Thymus (tissue), 11 donors: Measurements from ENCODE around the gene HDDC2. TPM values are rescaled to one million over a fixed set of nuclear protein-coding genes. Genes with fewer than 3 reads are reported as not detected.
A peak's percentile ranks its signal among the peaks of the same experiment; 100 is the strongest.

Experiments used
- DNase-seq, 9 donors: peaks; one replicate each; pipeline ENCODE4 v3.0.0-alpha.2; 2013; ENCODE audit warnings: low spot score in 9 of 9, low read depth in 6 of 9, missing footprints in 1 of 9
- H3K27ac ChIP-seq, 2 donors: one replicate each; pipeline ENCODE4 v1.5.1; 2013; ENCODE audit warnings: control low read depth in 1 of 2, low read depth in 1 of 2, low read length in 1 of 2, mild to moderate bottlenecking in 1 of 2, moderate library complexity in 1 of 2
- H3K27me3 ChIP-seq, 2 donors: one replicate each; pipeline ENCODE4 v1.5.1; 2013; ENCODE audit warnings: low read length in 1 of 2; ENCODE audit not compliant: control insufficient read depth in 2 of 2, insufficient read depth in 1 of 2
- H3K36me3 ChIP-seq, 2 donors: one replicate each; pipeline ENCODE4 v1.5.1; 2013; ENCODE audit warnings: low read length in 1 of 2, mild to moderate bottlenecking in 1 of 2, moderate library complexity in 1 of 2; ENCODE audit not compliant: control insufficient read depth in 2 of 2, insufficient read depth in 2 of 2
- H3K4me1 ChIP-seq, 2 donors: one replicate each; pipeline ENCODE4 v1.5.1; 2013; ENCODE audit warnings: low read length in 2 of 2; ENCODE audit not compliant: control insufficient read depth in 2 of 2, insufficient read depth in 2 of 2
- H3K4me3 ChIP-seq, 2 donors: one replicate each; pipeline ENCODE4 v1.5.1; 2013; ENCODE audit warnings: low read length in 2 of 2, control low read depth in 1 of 2, mild to moderate bottlenecking in 1 of 2
- H3K9me3 ChIP-seq, 2 donors: one replicate each; pipeline ENCODE4 v1.5.1; 2013; ENCODE audit warnings: low read length in 1 of 2, mild to moderate bottlenecking in 1 of 2; ENCODE audit not compliant: control insufficient read depth in 2 of 2, insufficient read depth in 1 of 2
- WGBS: extraction: QIAGEN DNeasy Blood & Tissue Kit; methylation state at CpG from one replicate; pipeline ENCODE4 v1.1.7; 2013; 5-methylcytosine and 5-hydroxymethylcytosine counted together
- polyA plus RNA-seq: library from polyadenylated mRNA; stranded (reverse); fragments of 200-250 nt; gene quantifications from one replicate; pipeline ENCODE4 v1.2.3, GENCODE V29; 2013
- total RNA-seq: library from RNA; stranded (reverse); fragments of 120-200 nt; gene quantifications from one replicate; pipeline ENCODE4 v1.2.4, GENCODE V29; 2013
- donor health status: healthy.

Gene HDDC2
- total and polyA plus RNA-seq, 2 donors: 64.5 to 72.6 TPM

DNA sequence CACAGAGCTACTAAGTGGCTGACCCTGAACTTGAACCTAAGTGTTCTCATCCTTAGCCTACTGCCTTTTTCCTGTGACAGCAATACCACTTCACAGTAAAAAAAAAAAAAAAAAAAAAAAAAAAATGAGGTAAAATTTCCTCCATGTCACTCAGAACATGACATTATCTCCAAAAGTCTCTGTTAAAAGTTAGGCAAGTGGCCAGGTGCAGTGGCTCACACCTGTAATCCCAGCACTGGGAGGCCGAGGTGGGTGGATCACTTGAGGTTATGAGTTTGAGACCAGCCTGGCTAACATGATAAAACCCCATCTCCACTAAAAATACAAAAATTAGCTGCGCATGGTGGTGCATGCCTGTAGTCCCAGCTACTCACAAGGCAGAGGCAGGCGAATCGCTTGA, 11.2 kb upstream of the HDDC2 start:
- H3K9me3 ChIP-seq: no peaks in the 10 kb centered on the region
- DNase-seq: no peak
- no peak overlapping the region for H3K27ac ChIP-seq
- H3K4me1 ChIP-seq: no peaks in the 10 kb centered on the region
- H3K27me3 ChIP-seq: peaks cover 0 to 3% of the 10 kb centered on the region in 2 donors
- 95% methylated on average over 4 of the region's 4 CpGs for WGBS
- no peaks in the 10 kb centered on the region for H3K36me3 ChIP-seq
- no peak overlapping the region for H3K4me3 ChIP-seq

DNA sequence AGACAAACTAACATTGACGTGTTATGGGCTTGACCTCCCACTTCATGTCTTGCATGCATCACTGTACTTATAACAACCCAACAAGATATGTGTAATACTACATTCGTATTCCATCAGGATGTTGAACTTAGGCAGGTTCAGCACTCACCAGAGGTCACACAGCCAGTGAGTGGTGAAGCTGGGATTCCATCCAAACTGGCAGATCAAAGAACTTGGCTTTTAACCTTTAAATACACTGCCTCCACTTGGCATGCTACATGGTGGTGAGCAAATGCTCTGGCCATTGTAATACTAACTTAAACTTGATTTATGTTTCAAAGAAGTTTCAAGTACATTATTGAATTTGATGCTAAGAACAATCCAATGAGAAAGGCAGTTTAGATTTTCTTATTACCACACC, 10.7 kb upstream of the HDDC2 start:
- H3K4me1 ChIP-seq: no peaks in the 10 kb centered on the region
- H3K36me3 ChIP-seq: no peaks in the 10 kb centered on the region
- no peak overlapping the region for H3K27ac ChIP-seq
- peaks cover 0 to 3% of the 10 kb centered on the region in 2 donors for H3K27me3 ChIP-seq
- no peaks in the 10 kb centered on the region for H3K9me3 ChIP-seq
- WGBS: 92% methylated on average over 2 of the region's 2 CpGs
- DNase-seq: no peak
- no peak overlapping the region for H3K4me3 ChIP-seq

DNA sequence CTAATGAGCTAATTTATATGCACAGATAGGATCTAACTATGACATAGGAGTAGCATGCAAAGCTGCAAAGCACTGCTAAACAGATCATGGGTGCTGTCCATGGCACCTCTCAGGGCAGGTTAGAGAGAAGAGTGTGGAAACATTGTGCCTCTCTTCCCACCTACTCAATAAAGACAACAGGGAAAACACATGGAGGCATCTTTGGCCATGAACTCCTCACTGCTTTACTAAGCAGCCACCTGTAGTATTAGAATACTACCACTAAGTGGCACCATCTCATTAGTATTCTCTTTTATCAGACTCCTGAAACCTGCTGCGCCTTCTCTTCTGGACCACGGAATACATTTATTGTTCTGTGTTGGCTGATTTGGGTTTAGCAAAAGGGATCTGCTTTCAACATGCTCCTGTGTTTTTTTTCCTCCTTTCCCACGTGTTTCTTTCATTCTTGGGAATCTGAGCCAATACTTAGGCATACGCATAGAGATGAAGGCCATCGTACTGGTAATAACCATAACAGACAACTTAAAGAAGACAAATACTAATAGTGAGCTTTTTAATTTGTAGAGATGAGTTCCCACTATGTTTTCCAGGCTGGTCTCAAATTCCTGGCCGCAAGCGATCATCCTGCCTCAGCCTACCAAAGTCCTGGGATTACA, 9.4 kb upstream of the HDDC2 start:
- no peak overlapping the region for H3K27ac ChIP-seq
- no peaks in the 10 kb centered on the region for H3K36me3 ChIP-seq
- DNase-seq: peak in 6 of 9 donors; percentile 29 to 75 (median 49)
- no peak overlapping the region for H3K4me3 ChIP-seq
- WGBS: 59% methylated on average over 7 of the region's 7 CpGs
- no peaks in the 10 kb centered on the region for H3K4me1 ChIP-seq
- H3K9me3 ChIP-seq: no peaks in the 10 kb centered on the region
- H3K27me3 ChIP-seq: peaks cover 0 to 3% of the 10 kb centered on the region in 2 donors

DNA sequence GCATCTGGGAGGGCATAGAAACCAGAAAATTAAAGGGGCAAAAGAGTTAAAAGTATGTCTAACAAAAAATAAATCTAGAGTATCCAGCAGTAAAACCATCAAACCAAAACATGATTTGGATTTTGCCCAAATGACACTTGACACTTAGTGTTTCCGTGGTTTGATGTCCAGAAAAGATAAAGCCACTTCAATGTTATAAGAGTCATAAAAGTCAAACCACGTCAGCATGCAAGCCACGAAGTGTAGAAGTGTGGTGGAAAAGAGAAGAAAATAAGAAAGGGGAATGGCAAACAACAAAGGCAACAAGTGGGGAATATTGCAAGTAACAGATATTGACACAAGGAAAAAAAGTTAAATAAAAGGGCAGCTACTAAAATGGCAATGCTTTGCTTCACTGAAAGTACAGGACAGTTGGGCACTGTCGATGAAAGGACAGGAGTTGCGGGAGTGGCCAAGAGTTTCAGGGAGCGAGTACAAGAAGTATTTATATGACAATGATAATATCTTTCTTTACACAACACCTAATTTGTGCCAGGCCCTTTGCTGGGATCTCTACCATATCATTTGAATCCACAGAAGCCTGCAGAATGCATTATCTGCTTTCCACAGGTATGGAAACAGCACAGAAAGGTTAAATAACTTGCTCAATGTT, 6.3 kb upstream of the HDDC2 start:
- no peak overlapping the region for H3K27ac ChIP-seq
- H3K4me1 ChIP-seq: peaks cover 0 to 5% of the 10 kb centered on the region in 2 donors
- H3K27me3 ChIP-seq: no peaks in the 10 kb centered on the region
- no peak overlapping the region for H3K4me3 ChIP-seq
- no peaks in the 10 kb centered on the region for H3K9me3 ChIP-seq
- DNase-seq: no peak
- 59% methylated on average over 6 of the region's 6 CpGs for WGBS
- H3K36me3 ChIP-seq: no peaks in the 10 kb centered on the region

DNA sequence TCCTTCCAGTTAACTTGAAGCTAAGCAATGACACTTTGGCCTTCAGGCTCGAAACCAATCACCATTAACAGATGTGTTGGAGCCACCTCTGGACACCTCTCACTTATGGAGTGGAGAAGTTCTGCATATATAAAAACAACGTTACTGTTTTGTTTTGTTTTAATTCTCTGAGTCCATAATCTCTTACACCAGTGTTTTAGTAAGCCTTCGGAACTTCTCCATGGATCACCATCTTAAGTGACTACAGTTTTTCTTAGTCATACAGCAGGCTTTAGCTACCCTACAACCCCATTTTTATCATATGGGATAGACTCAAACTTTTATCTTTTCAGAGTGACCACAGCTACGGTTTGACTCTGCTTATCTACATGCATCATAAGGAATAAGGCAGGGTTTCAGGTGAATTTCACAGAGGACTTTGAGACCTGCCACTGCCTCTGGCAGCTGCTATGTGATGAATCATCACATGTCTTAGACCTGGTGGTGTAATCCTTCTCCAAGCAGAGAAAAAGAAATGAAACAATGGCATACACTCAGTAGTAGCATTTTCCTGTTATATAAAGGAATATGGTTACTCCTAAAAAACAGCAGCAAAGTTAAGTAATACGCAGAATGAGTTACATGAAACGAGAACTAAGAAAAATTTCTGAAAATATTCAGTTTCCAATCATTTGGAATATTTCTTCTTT, 5.5 kb upstream of the HDDC2 start:
- H3K36me3 ChIP-seq: no peaks in the 10 kb centered on the region
- no peak overlapping the region for H3K27ac ChIP-seq
- H3K27me3 ChIP-seq: no peaks in the 10 kb centered on the region
- no peak for DNase-seq
- WGBS: 91% methylated on average over 6 of the region's 6 CpGs
- H3K9me3 ChIP-seq: no peaks in the 10 kb centered on the region
- no peak overlapping the region for H3K4me3 ChIP-seq
- peaks cover 0 to 9% of the 10 kb centered on the region in 2 donors for H3K4me1 ChIP-seq

DNA sequence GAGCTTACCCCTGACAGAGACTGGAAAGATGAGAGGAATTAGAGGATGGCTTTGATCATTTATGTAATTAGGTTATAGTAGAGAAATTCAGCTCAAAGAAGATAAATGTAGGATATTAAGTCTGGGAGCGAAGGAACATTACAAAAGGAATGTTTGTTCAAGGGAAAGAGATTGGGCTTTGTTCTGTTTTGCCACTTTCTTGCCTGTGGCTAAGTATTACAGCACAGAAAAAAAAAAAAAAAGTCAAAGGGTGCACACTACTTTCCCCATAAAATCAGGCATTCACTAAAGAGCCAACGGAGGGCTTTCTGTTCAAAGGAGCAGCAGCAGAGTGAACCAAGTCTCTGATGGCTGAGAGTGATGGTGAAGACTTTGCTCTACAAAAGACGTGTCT, 5.0 kb upstream of the HDDC2 start:
- 95% methylated on average over 3 of the region's 3 CpGs for WGBS
- no peak overlapping the region for H3K27ac ChIP-seq
- no peak for DNase-seq

DNA sequence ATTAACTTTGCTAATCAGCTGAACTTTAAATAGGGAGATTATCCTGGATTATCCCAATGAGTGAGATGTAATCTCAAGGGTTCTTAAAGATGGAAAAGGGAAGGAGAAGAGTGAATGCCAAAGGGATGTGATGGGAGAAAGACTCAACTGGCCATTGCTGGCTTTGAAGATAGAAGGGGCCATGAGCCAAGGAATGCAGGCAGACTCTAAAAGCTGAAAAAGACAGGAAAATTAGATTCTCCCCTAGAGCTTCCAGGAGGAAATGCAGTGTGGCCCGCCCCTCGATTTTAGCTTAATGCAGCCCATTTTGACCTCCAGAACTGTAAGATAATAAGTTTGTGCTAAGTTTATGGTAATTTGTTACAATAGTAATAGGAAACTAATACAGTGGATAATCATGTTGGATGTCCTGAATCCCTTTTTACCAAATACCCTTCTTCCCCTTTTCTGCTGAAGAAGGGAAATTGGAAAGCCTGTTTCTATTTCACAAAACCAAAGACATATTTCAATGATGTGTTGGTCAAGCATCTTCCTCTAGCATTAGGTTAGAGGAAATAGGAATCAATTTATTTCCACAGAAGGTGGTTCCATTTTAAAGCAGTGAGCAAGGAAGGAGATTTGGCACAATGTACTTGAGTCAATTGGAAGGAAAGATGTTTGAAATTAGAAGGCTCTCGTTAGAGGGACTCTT, 3.3 kb upstream of the HDDC2 start:
- H3K27me3 ChIP-seq: no peaks in the 10 kb centered on the region
- no peak for DNase-seq
- 97% methylated on average over 3 of the region's 3 CpGs for WGBS
- H3K4me3 ChIP-seq: no peak overlapping the region
- no peaks in the 10 kb centered on the region for H3K9me3 ChIP-seq
- H3K27ac ChIP-seq: no peak overlapping the region
- H3K4me1 ChIP-seq: peaks cover 7 to 16% of the 10 kb centered on the region in 2 donors
- peaks cover 0 to under 1% of the 10 kb centered on the region in 2 donors for H3K36me3 ChIP-seq

More for the DNA sequence above, 5.0 kb upstream of the HDDC2 start:
- no peaks in the 10 kb centered on the region for H3K36me3 ChIP-seq
- H3K27me3 ChIP-seq: no peaks in the 10 kb centered on the region
- peaks cover 0 to 13% of the 10 kb centered on the region in 2 donors for H3K4me1 ChIP-seq
- no peaks in the 10 kb centered on the region for H3K9me3 ChIP-seq
- H3K4me3 ChIP-seq: no peak overlapping the region

DNA sequence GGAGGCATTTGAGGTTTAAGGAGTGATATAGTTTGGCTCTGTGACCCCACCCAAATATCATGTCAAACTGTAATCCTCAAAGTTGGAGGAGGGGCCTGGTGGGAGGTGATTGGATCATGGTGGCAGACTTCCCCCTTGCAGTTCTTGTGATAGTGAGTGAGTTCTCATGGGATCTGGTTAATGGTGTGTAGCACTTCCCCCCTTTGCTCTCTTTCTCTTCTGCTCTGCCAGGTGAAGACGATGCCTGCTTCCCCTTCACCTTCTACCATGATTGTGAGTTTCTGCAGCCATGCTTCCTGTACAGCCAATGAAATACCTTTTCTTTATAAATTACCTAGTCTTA, 1.7 kb upstream of the HDDC2 start:
- H3K36me3 ChIP-seq: peaks cover 0 to 15% of the 10 kb centered on the region in 2 donors
- peak overlapping the region in 1 of 2 donors; percentile 67 for H3K27ac ChIP-seq
- 82% methylated on average over 1 of the region's 1 CpG for WGBS
- H3K4me3 ChIP-seq: no peak overlapping the region
- H3K27me3 ChIP-seq: no peaks in the 10 kb centered on the region
- H3K4me1 ChIP-seq: peaks cover 7 to 16% of the 10 kb centered on the region in 2 donors
- no peak for DNase-seq
- no peaks in the 10 kb centered on the region for H3K9me3 ChIP-seq
